C4-2B (cell line): ENCODE data around the gene POP5.
"Not testable (repeated sequence)": the region's sequence is repeated elsewhere in the genome, so short reads cannot be mapped to it uniquely, and the experiment has no call there.

Experiments
- H3K27ac ChIP-seq: fragments of 450-650 bp; 2 replicates; pipeline ENCODE4 v1.5.1; 2017
- ZFX ChIP-seq: fragments of 450-650 bp; IDR thresholded peaks from 2 replicates; pipeline ENCODE4 v1.6.1; 2017
- TF ChIP-seq, protein P1 (sequence below): fragments of 450-650 bp; conservative IDR thresholded peaks from 2 replicates; pipeline ENCODE4 v1.5.1; 2017; ENCODE audit warnings: mild to moderate bottlenecking

The POP5 gene, protein sequence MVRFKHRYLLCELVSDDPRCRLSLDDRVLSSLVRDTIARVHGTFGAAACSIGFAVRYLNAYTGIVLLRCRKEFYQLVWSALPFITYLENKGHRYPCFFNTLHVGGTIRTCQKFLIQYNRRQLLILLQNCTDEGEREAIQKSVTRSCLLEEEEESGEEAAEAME

DNA sequence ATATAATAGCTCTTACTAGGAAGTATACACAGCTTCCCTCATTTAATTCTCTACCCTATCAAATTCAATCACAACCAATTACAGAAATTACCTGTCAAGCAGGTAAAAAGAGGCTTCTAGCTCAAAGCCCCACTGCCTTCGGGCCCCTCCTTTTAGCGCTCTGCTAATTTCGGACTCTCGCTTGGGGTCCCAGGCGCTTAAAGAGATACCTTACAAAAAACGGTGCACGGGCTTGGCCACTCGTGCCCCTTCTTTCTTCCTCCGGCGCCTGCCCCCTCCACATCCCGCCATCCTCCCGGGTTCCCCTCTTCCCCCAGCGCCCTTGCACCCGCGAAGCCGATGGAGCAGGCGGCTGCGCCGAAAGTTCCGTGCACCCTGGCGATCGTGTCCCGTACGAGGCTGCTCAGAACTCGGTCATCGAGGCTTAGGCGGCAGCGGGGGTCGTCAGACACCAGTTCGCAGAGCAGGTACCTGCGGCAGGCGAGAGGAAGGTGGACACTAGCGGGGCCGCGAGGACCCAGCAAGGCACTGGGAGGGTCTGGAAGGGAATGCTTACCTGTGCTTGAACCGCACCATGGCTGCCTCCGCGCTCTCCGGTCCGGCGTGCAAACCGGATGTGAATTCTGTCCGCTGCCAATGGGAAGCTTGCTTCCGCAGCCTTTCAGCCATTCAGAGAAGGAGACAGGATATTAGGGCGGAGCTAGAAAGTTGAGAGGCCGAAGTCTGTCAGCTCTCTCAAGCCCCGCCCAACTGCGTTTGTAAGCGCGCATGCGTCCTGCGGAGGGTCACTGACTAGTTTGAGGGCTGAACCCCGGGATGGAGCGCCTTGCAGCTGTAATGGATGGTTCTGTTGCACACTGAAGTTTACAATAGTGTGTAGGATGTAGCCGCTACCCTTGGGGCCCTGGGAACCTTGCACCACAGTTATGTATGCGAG is at the start of gene POP5:
Gene POP5 (minus strand): TSS at position 616 of the 937 bp plus-strand sequence. CDS start 40 bp downstream, at position 576.
- peak within 1 kb of the TSS; percentile 85 for H3K27ac ChIP-seq
- TF ChIP-seq, protein P1, sequence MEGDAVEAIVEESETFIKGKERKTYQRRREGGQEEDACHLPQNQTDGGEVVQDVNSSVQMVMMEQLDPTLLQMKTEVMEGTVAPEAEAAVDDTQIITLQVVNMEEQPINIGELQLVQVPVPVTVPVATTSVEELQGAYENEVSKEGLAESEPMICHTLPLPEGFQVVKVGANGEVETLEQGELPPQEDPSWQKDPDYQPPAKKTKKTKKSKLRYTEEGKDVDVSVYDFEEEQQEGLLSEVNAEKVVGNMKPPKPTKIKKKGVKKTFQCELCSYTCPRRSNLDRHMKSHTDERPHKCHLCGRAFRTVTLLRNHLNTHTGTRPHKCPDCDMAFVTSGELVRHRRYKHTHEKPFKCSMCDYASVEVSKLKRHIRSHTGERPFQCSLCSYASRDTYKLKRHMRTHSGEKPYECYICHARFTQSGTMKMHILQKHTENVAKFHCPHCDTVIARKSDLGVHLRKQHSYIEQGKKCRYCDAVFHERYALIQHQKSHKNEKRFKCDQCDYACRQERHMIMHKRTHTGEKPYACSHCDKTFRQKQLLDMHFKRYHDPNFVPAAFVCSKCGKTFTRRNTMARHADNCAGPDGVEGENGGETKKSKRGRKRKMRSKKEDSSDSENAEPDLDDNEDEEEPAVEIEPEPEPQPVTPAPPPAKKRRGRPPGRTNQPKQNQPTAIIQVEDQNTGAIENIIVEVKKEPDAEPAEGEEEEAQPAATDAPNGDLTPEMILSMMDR: no peak
- TF ChIP-seq ZFX: no peak

DNA sequence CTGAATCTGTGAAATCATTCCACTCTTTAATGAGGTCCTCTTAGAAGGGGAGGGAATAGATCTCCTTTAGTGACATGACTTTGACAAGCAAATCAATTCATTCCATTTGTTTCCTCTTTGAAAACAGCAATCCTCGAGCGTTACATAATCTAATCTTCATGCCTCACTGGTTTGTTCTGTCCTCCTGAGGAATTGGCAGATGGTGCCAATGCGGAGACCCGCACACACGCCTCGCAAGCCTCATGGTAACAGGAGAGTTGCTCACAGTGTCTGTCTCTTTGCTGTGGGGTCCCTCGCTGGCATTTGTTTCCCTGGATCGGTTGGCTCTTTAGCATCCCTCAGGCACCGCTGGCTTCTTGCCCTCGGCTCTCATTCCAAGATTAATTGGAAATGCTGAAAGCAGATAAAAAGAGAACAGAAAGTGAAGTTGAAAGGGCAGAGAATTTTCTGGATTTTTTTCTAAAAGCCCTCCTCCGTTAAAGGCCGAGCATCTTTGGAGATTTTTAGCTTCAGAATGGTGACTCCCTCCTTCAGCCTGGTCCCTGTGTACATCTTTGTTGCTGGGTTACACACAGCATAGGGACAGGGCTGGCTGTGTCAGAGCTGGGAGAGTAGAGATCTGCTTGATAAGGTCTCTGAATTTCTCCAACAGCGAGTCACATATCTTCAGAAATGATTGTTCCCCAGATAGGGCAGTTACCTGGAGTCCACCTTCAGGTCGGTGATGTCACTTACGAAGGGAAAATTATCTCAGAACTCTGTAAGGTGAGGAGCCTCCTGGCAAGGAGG is 49.1 kb upstream of the POP5 start:
- TF ChIP-seq, protein P1: no peak
- H3K27ac ChIP-seq: no peak overlapping the region

DNA sequence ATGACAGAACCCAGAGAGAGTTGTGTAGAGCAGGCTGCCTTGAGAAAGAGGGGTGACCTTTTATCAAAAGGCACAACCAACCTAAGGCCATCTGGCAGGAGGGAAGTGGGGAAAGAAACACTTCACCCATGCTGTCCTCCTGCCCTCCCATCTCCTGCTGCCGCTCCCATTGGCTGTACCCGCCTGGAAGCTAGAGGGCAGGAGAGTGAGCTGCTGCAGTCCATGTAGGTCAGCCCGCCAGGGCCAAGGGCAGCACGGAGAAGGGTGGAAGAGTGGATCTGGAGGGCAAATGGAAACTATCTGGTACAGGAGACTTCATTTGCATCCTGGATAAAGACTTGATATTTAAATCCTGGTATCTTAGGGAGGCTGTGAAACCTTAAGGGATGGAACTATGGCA is 47.7 kb upstream of the POP5 start:
- no peak overlapping the region for H3K27ac ChIP-seq
- no peak for TF ChIP-seq ZFX
- TF ChIP-seq, protein P1: no peak

DNA sequence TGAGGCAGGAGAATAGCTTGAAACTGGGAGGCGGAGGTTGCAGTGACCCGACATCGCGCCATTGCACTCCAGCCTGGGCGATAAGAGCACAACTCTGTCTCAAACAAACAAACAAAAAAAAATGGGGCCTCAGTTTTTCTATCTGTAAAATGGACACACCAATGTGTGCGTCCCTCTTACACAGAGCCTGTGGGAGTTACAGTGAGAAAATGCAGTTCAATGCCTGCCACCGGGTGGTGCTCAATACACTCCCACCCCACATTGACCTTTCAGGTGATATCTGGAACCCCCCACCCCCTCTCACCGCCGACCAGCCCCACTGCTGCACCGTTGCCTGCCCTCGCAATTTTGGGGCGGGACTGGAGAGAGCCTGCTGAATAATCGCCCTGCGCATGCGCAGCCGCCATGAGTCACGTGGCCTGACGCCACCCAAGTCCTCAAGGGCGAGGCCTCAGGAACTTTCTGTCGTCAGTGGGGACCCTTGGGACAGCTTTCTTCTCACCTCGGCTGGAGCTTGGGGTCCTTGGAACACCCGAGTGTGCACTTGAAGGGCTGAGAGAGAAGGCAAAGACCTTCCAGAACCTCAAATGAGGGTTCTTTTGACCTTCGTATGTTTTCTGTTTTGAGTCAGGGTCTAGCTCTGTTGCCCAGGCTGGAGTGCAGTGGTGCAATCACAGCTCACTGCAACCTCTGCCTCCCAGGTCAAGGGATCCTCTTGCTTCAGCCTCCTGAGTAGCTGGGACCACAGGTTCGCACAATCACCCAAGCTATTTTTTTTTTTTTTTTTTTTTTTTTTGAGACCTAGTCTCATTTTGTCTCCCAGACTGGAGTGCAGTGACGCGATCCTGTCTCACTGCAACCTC is 44.6 kb upstream of the POP5 start:
- no peak overlapping the region for H3K27ac ChIP-seq
- no peak for TF ChIP-seq ZFX
- TF ChIP-seq, protein P1: no peak

DNA sequence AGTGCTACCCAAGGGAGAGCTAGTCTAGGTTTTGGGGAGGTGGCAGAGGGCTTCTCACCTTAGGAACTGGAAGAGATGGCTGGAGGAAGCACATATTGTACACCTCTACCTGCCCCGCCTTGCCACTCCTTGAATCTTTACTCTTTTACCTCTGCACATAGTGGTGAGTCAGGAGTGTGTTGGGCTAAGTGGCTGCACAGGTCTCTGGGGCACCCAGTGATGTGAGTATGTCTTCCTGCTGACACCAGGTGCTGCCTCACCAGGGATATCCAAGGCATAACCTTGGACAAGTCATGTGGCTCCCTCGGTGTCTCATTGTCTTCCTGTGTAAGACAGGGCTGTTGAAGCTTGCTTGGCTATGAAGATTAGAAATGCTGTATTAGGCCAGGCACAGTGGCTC is 39.4 kb upstream of the POP5 start:
- no peak overlapping the region for H3K27ac ChIP-seq
- TF ChIP-seq ZFX: no peak
- TF ChIP-seq, protein P1: no peak

DNA sequence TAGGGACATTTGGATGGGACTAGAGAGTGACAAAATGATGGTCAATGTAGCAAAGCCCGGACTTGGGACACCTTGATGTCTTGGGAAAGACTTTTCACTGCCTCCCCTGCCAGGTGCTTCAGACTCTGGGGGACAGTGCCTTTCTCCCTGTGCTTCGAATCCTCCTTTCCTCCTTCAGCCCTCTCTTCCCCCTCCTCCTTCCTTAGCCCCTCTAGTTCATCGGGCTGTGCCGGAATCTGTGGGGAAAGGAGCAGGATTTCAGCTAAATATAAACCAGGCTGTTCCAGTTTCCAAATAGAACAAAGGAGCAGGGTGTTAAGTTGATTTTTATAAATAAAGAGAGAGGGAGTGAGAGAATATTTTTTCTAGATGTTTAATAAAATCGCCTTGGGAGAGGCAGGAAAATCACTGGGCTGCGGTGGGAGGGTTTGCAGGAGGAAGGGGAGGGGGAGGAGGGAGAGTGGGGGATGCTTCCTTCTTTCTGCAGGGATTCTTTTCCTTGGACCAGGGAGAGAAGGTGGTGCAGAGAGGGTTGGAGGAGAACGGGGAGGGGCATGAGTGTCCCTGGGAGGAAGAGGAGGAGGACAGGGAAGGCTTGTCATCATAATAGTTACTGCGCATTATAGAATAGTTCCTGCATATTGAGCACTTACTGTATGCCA is 37.9 kb upstream of the POP5 start:
- no peak overlapping the region for H3K27ac ChIP-seq
- no peak for TF ChIP-seq ZFX
- TF ChIP-seq, protein P1: no peak

DNA sequence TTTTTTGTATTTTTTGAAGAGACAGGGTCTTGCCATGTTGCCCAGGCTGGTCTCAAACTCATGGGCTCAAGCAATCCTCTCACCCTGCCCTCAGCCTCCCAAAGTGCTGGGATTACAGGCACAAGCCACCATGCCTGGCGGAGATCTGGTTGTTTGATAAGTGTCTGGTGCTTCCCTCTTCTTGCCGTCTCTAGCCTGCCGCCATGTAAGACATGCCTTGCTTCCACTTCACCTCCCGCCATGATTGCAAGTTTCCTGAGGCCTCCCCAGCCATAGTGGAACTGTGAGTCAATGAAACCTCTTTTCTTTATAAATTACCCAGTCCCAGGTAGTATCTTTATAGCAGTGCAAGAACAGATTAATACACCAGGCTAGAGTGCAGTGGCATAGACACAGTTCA is 36.6 kb upstream of the POP5 start:
- H3K27ac ChIP-seq: not testable (repeated sequence)

DNA sequence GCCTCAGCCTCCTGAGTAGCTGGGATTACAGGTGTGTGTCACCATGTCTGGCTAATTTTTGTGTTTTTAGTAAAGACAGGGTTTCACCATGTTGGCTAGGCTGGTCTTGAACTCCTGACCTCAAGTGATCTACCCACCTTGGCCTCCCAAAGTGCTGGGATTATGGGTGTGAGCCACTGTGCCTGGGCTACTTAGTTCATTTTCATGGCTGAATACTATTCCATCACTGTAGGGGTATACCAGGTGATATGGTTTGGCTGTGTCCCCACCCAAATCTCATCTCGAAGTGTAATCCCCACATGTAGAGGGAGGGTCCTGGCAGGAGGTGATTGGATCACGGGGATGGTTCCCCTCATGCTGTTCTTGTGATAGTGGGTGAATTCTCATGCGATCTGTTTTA is 36.0 kb upstream of the POP5 start:
- H3K27ac ChIP-seq: not testable (repeated sequence)
